WTC11 (cell line): ENCODE data around the gene ACSL5. TPM values are rescaled to one million over a fixed set of nuclear protein-coding genes. Genes with fewer than 3 reads are reported as not detected.

Experiments used
- ATAC-seq: fragments of 200-7000 bp; cut with Tn5 transposase; 2 replicates; pipeline ENCODE4 v1.10.0; 2021; ENCODE audit warnings: mild to moderate bottlenecking, moderate library complexity
- CTCF ChIA-PET: fragments of 300-600 bp; sonication (Branson Sonifier 250); formaldehyde crosslinking; loops from one replicate; lab custom pipeline; 2021; ENCODE audit warnings: antibody characterized with exemption; lab: Charles Lee
- POLR2A ChIA-PET: fragments of 350-600 bp; sonication (Branson Sonifier 250); formaldehyde crosslinking; loops from one replicate; lab custom pipeline; 2021; ENCODE audit warnings: antibody characterized with exemption; lab: Charles Lee
- DNase-seq: peaks from one replicate; pipeline ENCODE4 v3.0.0; 2021; ENCODE audit warnings: low spot score
- H3K27ac Mint-ChIP-seq: 2 replicates; pipeline ENCODE4 v1.8.0; 2021; ENCODE audit warnings: mixed read lengths
- H3K27me3 Mint-ChIP-seq: 2 replicates; pipeline ENCODE4 v1.8.0; 2021; ENCODE audit warnings: low read depth, mild to moderate bottlenecking, moderate library complexity, mixed read lengths
- H3K36me3 Mint-ChIP-seq: 2 replicates; pipeline ENCODE4 v1.8.0; 2021; ENCODE audit warnings: mixed read lengths
- H3K4me1 Mint-ChIP-seq: 2 replicates; pipeline ENCODE4 v1.8.0; 2022; ENCODE audit warnings: mixed read lengths
- H3K4me3 Mint-ChIP-seq: 2 replicates; pipeline ENCODE4 v1.8.0; 2021; ENCODE audit warnings: mild to moderate bottlenecking, moderate library complexity, mixed read lengths
- H3K9me3 Mint-ChIP-seq: 2 replicates; pipeline ENCODE4 v1.8.0; 2021; ENCODE audit warnings: mixed read lengths
- ATF1 ChIP-seq: sonication (generic); formaldehyde crosslinking; IDR thresholded peaks from 2 replicates; pipeline ENCODE4 v1.8.1; 2023; ENCODE audit warnings: mild to moderate bottlenecking, moderate library complexity, missing genetic modification reagents
- CDX4 ChIP-seq: fragments of 250-450 bp; sonication (Bioruptor Pico); IDR thresholded peaks from 2 replicates; pipeline ENCODE4 v1.9.0; 2021; ENCODE audit warnings: moderate library complexity, mild to moderate bottlenecking, inconsistent platforms, borderline replicate concordance
- CREM ChIP-seq: sonication (generic); formaldehyde crosslinking; IDR thresholded peaks from 2 replicates; pipeline ENCODE4 v1.8.1; 2022; ENCODE audit warnings: mild to moderate bottlenecking, missing genetic modification reagents, moderate library complexity
- E2F4 ChIP-seq: sonication (generic); formaldehyde crosslinking; IDR thresholded peaks from 2 replicates; pipeline ENCODE4 v1.8.1; 2022; ENCODE audit warnings: low read depth, mild to moderate bottlenecking, moderate library complexity, missing genetic modification reagents, borderline replicate concordance
- FOXP1 ChIP-seq: sonication (generic); formaldehyde crosslinking; IDR thresholded peaks from 2 replicates; pipeline ENCODE4 v1.8.0; 2022; ENCODE audit warnings: missing genetic modification reagents, mild to moderate bottlenecking, moderate library complexity, borderline replicate concordance
- GRHL2 ChIP-seq: fragments of 250-450 bp; sonication (Bioruptor Pico); IDR thresholded peaks from 2 replicates; pipeline ENCODE4 v1.8.0; 2022; ENCODE audit warnings: mild to moderate bottlenecking, moderate library complexity; ENCODE audit not compliant: insufficient replicate concordance, severe bottlenecking
- KAT7 ChIP-seq: sonication (generic); formaldehyde crosslinking; IDR thresholded peaks from 2 replicates; pipeline ENCODE4 v1.8.1; 2023; ENCODE audit warnings: missing genetic modification reagents, mild to moderate bottlenecking, borderline replicate concordance
- NFYB ChIP-seq: sonication (generic); formaldehyde crosslinking; conservative IDR thresholded peaks from 2 replicates; pipeline ENCODE4 v1.8.0; 2022; ENCODE audit warnings: low read depth, missing genetic modification reagents
- RELA ChIP-seq: sonication (generic); formaldehyde crosslinking; IDR thresholded peaks from 2 replicates; pipeline ENCODE4 v1.8.1; 2022; ENCODE audit warnings: missing genetic modification reagents, mild to moderate bottlenecking, borderline replicate concordance
- ZBTB21 ChIP-seq: sonication (generic); formaldehyde crosslinking; IDR thresholded peaks from 2 replicates; pipeline ENCODE4 v1.8.1; 2023; ENCODE audit warnings: mild to moderate bottlenecking, missing genetic modification reagents, borderline replicate concordance
- ZMAT4 ChIP-seq: fragments of 250-450 bp; sonication (Bioruptor Pico); IDR thresholded peaks from 2 replicates; pipeline ENCODE4 v1.9.0; 2021; ENCODE audit warnings: mild to moderate bottlenecking
- ZNF263 ChIP-seq: sonication (generic); formaldehyde crosslinking; IDR thresholded peaks from 2 replicates; pipeline ENCODE4 v1.8.1; 2022; ENCODE audit warnings: low read depth, mild to moderate bottlenecking, moderate library complexity, missing genetic modification reagents
- total RNA-seq: library from RNA; stranded (reverse); gene quantifications from 3 replicates; pipeline ENCODE4 v1.2.3, GENCODE V29; 2021
- TF ChIP-seq, protein P1 (sequence below): sonication (generic); formaldehyde crosslinking; IDR thresholded peaks from 2 replicates; pipeline ENCODE4 v1.8.0; 2022; ENCODE audit warnings: mild to moderate bottlenecking, missing genetic modification reagents
- TF ChIP-seq, protein P2 (sequence below): sonication (generic); formaldehyde crosslinking; IDR thresholded peaks from 2 replicates; pipeline ENCODE4 v1.8.0; 2023; ENCODE audit warnings: missing genetic modification reagents, mild to moderate bottlenecking, borderline replicate concordance
- TF ChIP-seq, protein P3 (sequence below): sonication (generic); formaldehyde crosslinking; IDR thresholded peaks from 2 replicates; pipeline ENCODE4 v1.8.0; 2022; ENCODE audit warnings: mild to moderate bottlenecking, missing genetic modification reagents
- TF ChIP-seq, protein P4 (sequence below): sonication (generic); formaldehyde crosslinking; IDR thresholded peaks from 2 replicates; pipeline ENCODE4 v1.8.1; 2023; ENCODE audit warnings: mild to moderate bottlenecking, missing genetic modification reagents
- TF ChIP-seq, protein P5 (sequence below): sonication (generic); formaldehyde crosslinking; IDR thresholded peaks from 2 replicates; pipeline ENCODE4 v1.8.0; 2022; ENCODE audit warnings: mild to moderate bottlenecking, missing genetic modification reagents

The ACSL5 gene
- total RNA-seq, 1 experiment from 2014 or later: 0.22 TPM

GRCh38 chr10:112421731-112422130 is 47.8 kb downstream of the ACSL5 start:
- TF ChIP-seq, protein P1, sequence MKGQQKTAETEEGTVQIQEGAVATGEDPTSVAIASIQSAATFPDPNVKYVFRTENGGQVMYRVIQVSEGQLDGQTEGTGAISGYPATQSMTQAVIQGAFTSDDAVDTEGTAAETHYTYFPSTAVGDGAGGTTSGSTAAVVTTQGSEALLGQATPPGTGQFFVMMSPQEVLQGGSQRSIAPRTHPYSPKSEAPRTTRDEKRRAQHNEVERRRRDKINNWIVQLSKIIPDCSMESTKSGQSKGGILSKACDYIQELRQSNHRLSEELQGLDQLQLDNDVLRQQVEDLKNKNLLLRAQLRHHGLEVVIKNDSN: no peak
- TF ChIP-seq NFYB (no peak), ATF1 (no peak), GRHL2 (CRISPR knock-in tag) (no peak)
- H3K36me3 Mint-ChIP-seq: no peaks in the 10 kb centered on the region
- no peaks in the 10 kb centered on the region for H3K4me1 Mint-ChIP-seq
- no peaks in the 10 kb centered on the region for H3K27me3 Mint-ChIP-seq
- no peak overlapping the region for H3K27ac Mint-ChIP-seq
- peaks cover 3% of the 10 kb centered on the region; the same call in 1 of the 2 replicates for H3K9me3 Mint-ChIP-seq
- no peak overlapping the region for H3K4me3 Mint-ChIP-seq
- no peak for DNase-seq
- ATAC-seq: no peak
- ChIA-PET CTCF (no interaction called here), POLR2A (no interaction called here)

DNA sequence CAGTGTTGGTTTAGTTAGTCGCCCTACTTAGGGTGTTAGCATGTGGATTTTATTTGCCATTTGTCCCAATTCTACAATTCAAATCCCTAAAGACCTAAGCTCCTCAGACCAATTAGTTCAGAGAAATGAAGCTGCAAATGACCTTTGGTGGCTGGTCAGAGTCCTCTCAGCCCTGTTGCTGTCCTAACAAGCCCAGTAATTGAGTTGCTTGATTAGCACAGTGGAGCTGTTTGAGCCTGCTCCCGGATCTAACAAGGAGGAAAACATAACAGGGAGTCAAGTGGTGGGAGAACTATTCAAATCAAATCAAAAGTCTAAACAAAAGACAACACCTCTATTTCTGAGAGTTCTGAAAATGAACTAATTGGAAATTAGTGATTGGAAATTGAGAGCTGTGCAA is 50.7 kb downstream of the ACSL5 start:
- Mint-ChIP-seq H3K4me3 (no peak overlapping the region), H3K4me1 (no peaks in the 10 kb centered on the region), H3K36me3 (no peaks in the 10 kb centered on the region), H3K27ac (no peak overlapping the region), H3K27me3 (no peaks in the 10 kb centered on the region), H3K9me3 (no peaks in the 10 kb centered on the region)
- ChIA-PET CTCF (interaction anchor here (0.5 to 1.6 kb wide), 3 partner anchors 10 to 493 kb away, joined by 3 to 8 read pairs (median 5); no protein-coding TSS in a partner anchor), POLR2A (no interaction called here)
- no peak for TF ChIP-seq KAT7
- TF ChIP-seq ZBTB21 (CRISPR knock-in tag): no peak
- TF ChIP-seq, protein P2, sequence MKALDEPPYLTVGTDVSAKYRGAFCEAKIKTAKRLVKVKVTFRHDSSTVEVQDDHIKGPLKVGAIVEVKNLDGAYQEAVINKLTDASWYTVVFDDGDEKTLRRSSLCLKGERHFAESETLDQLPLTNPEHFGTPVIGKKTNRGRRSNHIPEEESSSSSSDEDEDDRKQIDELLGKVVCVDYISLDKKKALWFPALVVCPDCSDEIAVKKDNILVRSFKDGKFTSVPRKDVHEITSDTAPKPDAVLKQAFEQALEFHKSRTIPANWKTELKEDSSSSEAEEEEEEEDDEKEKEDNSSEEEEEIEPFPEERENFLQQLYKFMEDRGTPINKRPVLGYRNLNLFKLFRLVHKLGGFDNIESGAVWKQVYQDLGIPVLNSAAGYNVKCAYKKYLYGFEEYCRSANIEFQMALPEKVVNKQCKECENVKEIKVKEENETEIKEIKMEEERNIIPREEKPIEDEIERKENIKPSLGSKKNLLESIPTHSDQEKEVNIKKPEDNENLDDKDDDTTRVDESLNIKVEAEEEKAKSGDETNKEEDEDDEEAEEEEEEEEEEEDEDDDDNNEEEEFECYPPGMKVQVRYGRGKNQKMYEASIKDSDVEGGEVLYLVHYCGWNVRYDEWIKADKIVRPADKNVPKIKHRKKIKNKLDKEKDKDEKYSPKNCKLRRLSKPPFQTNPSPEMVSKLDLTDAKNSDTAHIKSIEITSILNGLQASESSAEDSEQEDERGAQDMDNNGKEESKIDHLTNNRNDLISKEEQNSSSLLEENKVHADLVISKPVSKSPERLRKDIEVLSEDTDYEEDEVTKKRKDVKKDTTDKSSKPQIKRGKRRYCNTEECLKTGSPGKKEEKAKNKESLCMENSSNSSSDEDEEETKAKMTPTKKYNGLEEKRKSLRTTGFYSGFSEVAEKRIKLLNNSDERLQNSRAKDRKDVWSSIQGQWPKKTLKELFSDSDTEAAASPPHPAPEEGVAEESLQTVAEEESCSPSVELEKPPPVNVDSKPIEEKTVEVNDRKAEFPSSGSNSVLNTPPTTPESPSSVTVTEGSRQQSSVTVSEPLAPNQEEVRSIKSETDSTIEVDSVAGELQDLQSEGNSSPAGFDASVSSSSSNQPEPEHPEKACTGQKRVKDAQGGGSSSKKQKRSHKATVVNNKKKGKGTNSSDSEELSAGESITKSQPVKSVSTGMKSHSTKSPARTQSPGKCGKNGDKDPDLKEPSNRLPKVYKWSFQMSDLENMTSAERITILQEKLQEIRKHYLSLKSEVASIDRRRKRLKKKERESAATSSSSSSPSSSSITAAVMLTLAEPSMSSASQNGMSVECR (CRISPR knock-in tag): no peak
- TF ChIP-seq ZNF263: no peak
- TF ChIP-seq, protein P3, sequence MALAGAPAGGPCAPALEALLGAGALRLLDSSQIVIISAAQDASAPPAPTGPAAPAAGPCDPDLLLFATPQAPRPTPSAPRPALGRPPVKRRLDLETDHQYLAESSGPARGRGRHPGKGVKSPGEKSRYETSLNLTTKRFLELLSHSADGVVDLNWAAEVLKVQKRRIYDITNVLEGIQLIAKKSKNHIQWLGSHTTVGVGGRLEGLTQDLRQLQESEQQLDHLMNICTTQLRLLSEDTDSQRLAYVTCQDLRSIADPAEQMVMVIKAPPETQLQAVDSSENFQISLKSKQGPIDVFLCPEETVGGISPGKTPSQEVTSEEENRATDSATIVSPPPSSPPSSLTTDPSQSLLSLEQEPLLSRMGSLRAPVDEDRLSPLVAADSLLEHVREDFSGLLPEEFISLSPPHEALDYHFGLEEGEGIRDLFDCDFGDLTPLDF: no peak
- no peak for TF ChIP-seq E2F4 (CRISPR knock-in tag)
- TF ChIP-seq RELA (CRISPR knock-in tag): no peak
- no peak for TF ChIP-seq FOXP1 (CRISPR knock-in tag)
- TF ChIP-seq, protein P4, sequence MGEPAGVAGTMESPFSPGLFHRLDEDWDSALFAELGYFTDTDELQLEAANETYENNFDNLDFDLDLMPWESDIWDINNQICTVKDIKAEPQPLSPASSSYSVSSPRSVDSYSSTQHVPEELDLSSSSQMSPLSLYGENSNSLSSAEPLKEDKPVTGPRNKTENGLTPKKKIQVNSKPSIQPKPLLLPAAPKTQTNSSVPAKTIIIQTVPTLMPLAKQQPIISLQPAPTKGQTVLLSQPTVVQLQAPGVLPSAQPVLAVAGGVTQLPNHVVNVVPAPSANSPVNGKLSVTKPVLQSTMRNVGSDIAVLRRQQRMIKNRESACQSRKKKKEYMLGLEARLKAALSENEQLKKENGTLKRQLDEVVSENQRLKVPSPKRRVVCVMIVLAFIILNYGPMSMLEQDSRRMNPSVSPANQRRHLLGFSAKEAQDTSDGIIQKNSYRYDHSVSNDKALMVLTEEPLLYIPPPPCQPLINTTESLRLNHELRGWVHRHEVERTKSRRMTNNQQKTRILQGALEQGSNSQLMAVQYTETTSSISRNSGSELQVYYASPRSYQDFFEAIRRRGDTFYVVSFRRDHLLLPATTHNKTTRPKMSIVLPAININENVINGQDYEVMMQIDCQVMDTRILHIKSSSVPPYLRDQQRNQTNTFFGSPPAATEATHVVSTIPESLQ (CRISPR knock-in tag): no peak
- no peak for TF ChIP-seq CDX4 (CRISPR knock-in tag)
- TF ChIP-seq, protein P5, sequence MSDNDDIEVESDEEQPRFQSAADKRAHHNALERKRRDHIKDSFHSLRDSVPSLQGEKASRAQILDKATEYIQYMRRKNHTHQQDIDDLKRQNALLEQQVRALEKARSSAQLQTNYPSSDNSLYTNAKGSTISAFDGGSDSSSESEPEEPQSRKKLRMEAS: no peak
- TF ChIP-seq CREM (CRISPR knock-in tag): no peak
- TF ChIP-seq ZMAT4 (CRISPR knock-in tag): no peak
- ATAC-seq (no peak), DNase-seq (no peak)
